Progenitor cell of endocrine pancreas (in vitro differentiated cells): Measurements from ENCODE around the gene CDC42EP5. TPM values are rescaled to one million over a fixed set of nuclear protein-coding genes. Genes with fewer than 3 reads are reported as not detected.

Source experiments
- DNase-seq: peaks from one replicate; pipeline ENCODE4 v3.0.0; 2021; ENCODE audit warnings: low spot score; ENCODE audit not compliant: unreplicated experiment
- H3K27ac Mint-ChIP-seq: 2 replicates; pipeline ENCODE4 v1.8.0; 2021; ENCODE audit warnings: mild to moderate bottlenecking, moderate library complexity, mixed read lengths
- H3K27me3 Mint-ChIP-seq: 2 replicates; pipeline ENCODE4 v1.8.0; 2021; ENCODE audit warnings: mixed read lengths
- H3K36me3 Mint-ChIP-seq: 2 replicates; pipeline ENCODE4 v1.8.0; 2022; ENCODE audit warnings: mixed read lengths; ENCODE audit not compliant: insufficient read depth
- H3K4me1 Mint-ChIP-seq: 2 replicates; pipeline ENCODE4 v1.8.0; 2021; ENCODE audit warnings: low read depth, mixed read lengths
- H3K4me3 Mint-ChIP-seq: 2 replicates; pipeline ENCODE4 v1.8.0; 2021; ENCODE audit warnings: low read depth, mild to moderate bottlenecking, moderate library complexity, mixed read lengths
- H3K9me3 Mint-ChIP-seq: 2 replicates; pipeline ENCODE4 v1.8.0; 2021; ENCODE audit warnings: low read depth, mixed read lengths
- CTCF ChIP-seq: fragments of 200-600 bp; sonication (generic); IDR thresholded peaks from one replicate; pipeline ENCODE4 v1.5.0; 2021; ENCODE audit warnings: antibody characterized with exemption, mild to moderate bottlenecking; ENCODE audit not compliant: unreplicated experiment
- total RNA-seq: library from RNA; stranded (reverse); gene quantifications from 2 replicates; pipeline ENCODE4 v1.2.1, GENCODE V29; 2021

The CDC42EP5 gene
- total RNA-seq, 1 donor from 2014 or later = 2.1 TPM

DNA sequence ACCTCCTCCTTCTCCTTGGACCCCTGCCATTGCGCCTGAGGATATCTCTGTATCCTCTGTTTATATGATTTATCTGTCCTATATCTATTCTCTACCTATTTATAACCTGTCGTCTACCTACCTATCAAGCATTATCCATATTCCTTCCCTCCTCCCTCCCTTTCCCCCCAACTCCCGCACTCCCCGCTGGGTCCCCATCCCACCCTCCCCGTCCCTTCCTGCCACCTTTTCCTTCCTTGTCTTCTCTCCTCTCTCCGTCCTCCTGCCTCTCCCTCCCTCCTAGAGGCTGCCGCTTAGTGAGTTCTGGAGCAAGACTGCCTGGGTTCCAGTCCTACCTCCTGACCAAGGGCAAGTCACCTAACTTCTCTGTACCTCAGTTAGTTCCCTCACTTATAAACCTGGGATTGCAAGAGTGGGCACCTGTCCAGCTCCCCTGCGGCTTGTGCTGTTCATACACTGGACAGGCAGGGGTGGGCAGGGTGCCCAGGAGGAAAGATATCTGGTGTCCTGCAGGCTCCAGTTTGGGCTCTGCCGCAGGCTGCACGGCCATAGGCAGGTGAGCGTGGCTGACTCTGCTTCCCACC, 41.7 kb downstream of the CDC42EP5 start:
- H3K36me3 Mint-ChIP-seq = peaks cover 9% of the 10 kb centered on the region
- no peaks in the 10 kb centered on the region for H3K9me3 Mint-ChIP-seq
- peaks cover 35% of the 10 kb centered on the region for H3K27me3 Mint-ChIP-seq
- DNase-seq = no peak
- TF ChIP-seq CTCF = no peak
- H3K4me3 Mint-ChIP-seq = no peak overlapping the region
- H3K27ac Mint-ChIP-seq = no peak overlapping the region
- H3K4me1 Mint-ChIP-seq = peaks cover 4% of the 10 kb centered on the region

DNA sequence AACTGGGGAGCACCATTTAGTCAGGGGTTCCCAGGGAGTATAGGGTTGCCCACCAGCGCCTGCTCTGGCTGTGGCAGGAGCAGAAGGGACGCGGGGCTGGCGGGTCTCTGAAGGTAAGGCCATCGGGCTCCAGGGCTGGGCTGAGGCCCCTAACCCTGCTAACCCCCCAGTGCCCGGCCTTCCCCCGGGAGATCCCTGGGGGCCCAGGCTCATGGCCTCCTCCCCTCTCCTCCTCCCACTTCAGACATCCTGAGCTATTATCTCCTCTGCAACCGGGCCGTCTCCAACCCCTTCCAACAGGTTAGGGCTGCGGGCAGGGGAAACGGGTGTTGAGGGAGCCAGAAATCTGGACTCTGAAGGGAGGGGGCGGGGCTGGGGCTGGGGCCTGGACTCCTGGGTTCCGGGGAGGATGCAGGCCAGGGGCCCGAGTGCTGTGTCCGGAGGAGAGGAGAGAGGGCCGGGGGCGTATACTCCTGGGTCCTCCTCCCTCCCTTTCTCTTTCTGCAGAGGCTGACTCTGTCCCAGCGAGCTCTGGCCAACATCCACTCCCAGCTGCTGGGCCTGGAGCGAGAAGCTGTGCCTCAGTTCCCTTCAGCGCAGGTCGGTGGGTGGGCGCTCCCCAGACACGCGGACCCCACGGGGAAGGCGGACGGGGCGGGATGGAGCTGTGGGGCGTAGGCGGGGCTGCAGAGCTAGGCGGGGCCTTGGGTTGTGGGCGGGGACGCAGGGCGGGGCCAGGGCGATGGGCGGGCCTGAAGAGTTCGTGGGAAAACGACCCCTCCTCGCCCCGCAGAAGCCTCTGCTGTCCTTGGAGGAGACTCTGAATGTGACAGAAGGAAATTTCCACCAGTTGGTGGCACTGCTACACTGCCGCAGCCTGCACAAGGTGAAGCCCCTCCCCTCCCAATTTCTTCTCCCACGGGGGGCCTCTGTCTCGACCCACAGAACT, 42.5 kb downstream of the CDC42EP5 start:
- no peaks in the 10 kb centered on the region for H3K9me3 Mint-ChIP-seq
- H3K27ac Mint-ChIP-seq = no peak overlapping the region
- TF ChIP-seq CTCF = peak; percentile 20
- DNase-seq = no peak
- peaks cover 43% of the 10 kb centered on the region for H3K27me3 Mint-ChIP-seq
- no peak overlapping the region for H3K4me3 Mint-ChIP-seq
- H3K4me1 Mint-ChIP-seq = peaks cover 4% of the 10 kb centered on the region
- H3K36me3 Mint-ChIP-seq = peaks cover 11% of the 10 kb centered on the region

- no peak overlapping the region for H3K27ac Mint-ChIP-seq
Measured at GRCh38 chr19:54429545-54430227, 43.4 kb downstream of the CDC42EP5 start.

GRCh38 chr19:54429176-54429495, 44.0 kb downstream of the CDC42EP5 start:
- H3K4me3 Mint-ChIP-seq = no peak overlapping the region
- peaks cover 15% of the 10 kb centered on the region for H3K36me3 Mint-ChIP-seq
- H3K9me3 Mint-ChIP-seq = no peaks in the 10 kb centered on the region
- no peak for DNase-seq
- no peak for TF ChIP-seq CTCF
- H3K27me3 Mint-ChIP-seq = peaks cover 56% of the 10 kb centered on the region
- H3K27ac Mint-ChIP-seq = no peak overlapping the region
- peaks cover 4% of the 10 kb centered on the region for H3K4me1 Mint-ChIP-seq

More at GRCh38 chr19:54429545-54430227, 43.4 kb downstream of the CDC42EP5 start:
- Mint-ChIP-seq H3K36me3 (peaks cover 11% of the 10 kb centered on the region), H3K4me3 (no peak overlapping the region), H3K9me3 (no peaks in the 10 kb centered on the region), H3K4me1 (peaks cover 4% of the 10 kb centered on the region), H3K27me3 (peaks cover 52% of the 10 kb centered on the region)
- TF ChIP-seq CTCF = peak; percentile 9
- no peak for DNase-seq
